ENCODE results near the gene CDC25C. TPM values are rescaled to one million over a fixed set of nuclear protein-coding genes. Genes with fewer than 3 reads are reported as not detected.

The CDC25C gene
- total RNA-seq, 1 experiment from 2014 or later, result 19.3 TPM

GRCh38 chr5:138246334-138246733, 85.3 kb downstream of the CDC25C start:
- Histone ChIP-seq H3K4me2 (ENCODE audit: low read length) (no peak overlapping the region), H3K9me2 (ENCODE audit: insufficient read depth) (no peaks in the 10 kb centered on the region), H3K27ac (ENCODE audit: low read depth, low read length) (no peak overlapping the region), H3K79me2 (ENCODE audit: insufficient read depth, low read length) (no peaks in the 10 kb centered on the region), H3K9me3 (ENCODE audit: control insufficient read depth in 1 of 2, insufficient read depth in 1 of 2, low read depth in 1 of 2, low read length in 2 of 2) (no peaks in the 10 kb centered on the region), H3K36me3 (ENCODE audit: control insufficient read depth in 1 of 2, insufficient read depth in 2 of 2, low read length in 2 of 2) (no peaks in the 10 kb centered on the region), H3K9ac (ENCODE audit: low read length) (no peak overlapping the region), H3K4me1 (ENCODE audit: control insufficient read depth in 1 of 2, insufficient read depth in 2 of 2, low read length in 2 of 2) (no peaks in the 10 kb centered on the region), H2AFZ (ENCODE audit: low read depth, low read length, poor library complexity, severe bottlenecking) (no peak overlapping the region), H3K27me3 (ENCODE audit: insufficient read depth, low read length) (no peaks in the 10 kb centered on the region), H3K4me3 (replicated peaks in 1 of 2; ENCODE audit: low read depth in 1 of 2, low read length in 2 of 2) (no peak overlapping the region), H4K20me1 (ENCODE audit: insufficient read depth) (no peaks in the 10 kb centered on the region)
- ATAC-seq, result no peak
- ChIA-PET POLR2A (no interaction called here), CTCF (interaction anchor here (0.6 kb wide), 1 partner anchor 36 kb away, joined by 3 read pairs; no protein-coding TSS in a partner anchor), RAD21 (ENCODE audit: low non-redundant PET in 1 of 2, low total read pairs in 2 of 2, uncharacterized antibody in 2 of 2, unreplicated experiment in 2 of 2) (no interaction called here)
- BruUV-seq (replicated peaks), result no TSS peak
- TF ChIP-seq SP1 (IDR thresholded peaks at IDR 0.05; ENCODE audit: low read depth) (no peak), EGR1 (IDR thresholded peaks at IDR 0.05; ENCODE audit: low read depth) (no peak), FOSL1 (IDR thresholded peaks at IDR 0.05; ENCODE audit: low read depth) (no peak), ZFX (IDR thresholded peaks at IDR 0.05) (no peak), ATF3 (IDR thresholded peaks at IDR 0.05) (no peak), RAD21 (IDR thresholded peaks at IDR 0.05; ENCODE audit: low read depth) (no peak), YY1 (IDR thresholded peaks at IDR 0.05; ENCODE audit: extremely low read depth, insufficient replicate concordance, low read depth, low read length) (no peak), SIN3A (IDR thresholded peaks at IDR 0.05; ENCODE audit: low read depth) (no peak), ZBTB33 (IDR thresholded peaks at IDR 0.05; ENCODE audit: extremely low read depth, insufficient replicate concordance, low read length) (no peak)
- intact Hi-C loops (cut with micrococcal nuclease), result no loop called here
- no peak for DNase-seq (ENCODE audit: low read depth, low spot score)

- intact Hi-C loops (cut with micrococcal nuclease), result no loop called here
- no peak for ATAC-seq
- TF ChIP-seq FOSL1 (IDR thresholded peaks at IDR 0.05; ENCODE audit: low read depth) (no peak), REST (IDR thresholded peaks at IDR 0.05; ENCODE audit: low read depth) (no peak), SP1 (IDR thresholded peaks at IDR 0.05; ENCODE audit: low read depth) (no peak), EZH2phosphoT487 (IDR thresholded peaks at IDR 0.05; ENCODE audit: borderline replicate concordance) (no peak), TCF7L2 (IDR thresholded peaks at IDR 0.05; ENCODE audit: borderline replicate concordance, extremely low read depth, insufficient read depth, insufficient read length) (no peak), POLR2AphosphoS5 (IDR thresholded peaks at IDR 0.05; ENCODE audit: low read depth, low read length) (no peak), EGR1 (IDR thresholded peaks at IDR 0.05; ENCODE audit: low read depth) (no peak), ZFX (IDR thresholded peaks at IDR 0.05) (no peak), CEBPB (IDR thresholded peaks at IDR 0.05; ENCODE audit: low read depth) (no peak), ATF3 (IDR thresholded peaks at IDR 0.05) (no peak), RAD21 (IDR thresholded peaks at IDR 0.05; ENCODE audit: low read depth) (no peak), SIN3A (IDR thresholded peaks at IDR 0.05; ENCODE audit: low read depth) (no peak), JUND (IDR thresholded peaks at IDR 0.05) (no peak)
Observed at GRCh38 chr5:138245717-138246116, 85.9 kb downstream of the CDC25C start.

More at GRCh38 chr5:138245717-138246116, 85.9 kb downstream of the CDC25C start:
- Histone ChIP-seq H3K79me2 (ENCODE audit: insufficient read depth, low read length) (no peaks in the 10 kb centered on the region), H3K9me2 (ENCODE audit: insufficient read depth) (no peaks in the 10 kb centered on the region), H3K9me3 (ENCODE audit: control insufficient read depth in 1 of 2, insufficient read depth in 1 of 2, low read depth in 1 of 2, low read length in 2 of 2) (no peaks in the 10 kb centered on the region), H2AFZ (ENCODE audit: low read depth, low read length, poor library complexity, severe bottlenecking) (no peak overlapping the region), H3K27ac (ENCODE audit: low read depth, low read length) (no peak overlapping the region), H3K27me3 (ENCODE audit: insufficient read depth, low read length) (no peaks in the 10 kb centered on the region), H3K4me3 (replicated peaks in 1 of 2; ENCODE audit: low read depth in 1 of 2, low read length in 2 of 2) (no peak overlapping the region), H4K20me1 (ENCODE audit: insufficient read depth) (no peaks in the 10 kb centered on the region), H3K9ac (ENCODE audit: low read length) (no peak overlapping the region), H3K4me2 (ENCODE audit: low read length) (no peak overlapping the region), H3K4me1 (ENCODE audit: control insufficient read depth in 1 of 2, insufficient read depth in 2 of 2, low read length in 2 of 2) (no peaks in the 10 kb centered on the region), H3K36me3 (ENCODE audit: control insufficient read depth in 1 of 2, insufficient read depth in 2 of 2, low read length in 2 of 2) (no peaks in the 10 kb centered on the region)
- ChIA-PET RAD21 (ENCODE audit: low non-redundant PET in 1 of 2, low total read pairs in 2 of 2, uncharacterized antibody in 2 of 2, unreplicated experiment in 2 of 2) (no interaction called here), CTCF (no interaction called here), POLR2A (no interaction called here)
- DNase-seq (ENCODE audit: low read depth, low spot score), result no peak
- BruUV-seq (replicated peaks), result no TSS peak
